ENCODE results near the gene PAN2.
A peak's percentile ranks its signal among the peaks of the same experiment; 100 is the strongest.
"Not testable (repeated sequence)": the region's sequence is repeated elsewhere in the genome, so short reads cannot be mapped to it uniquely, and the experiment has no call there.

Gene PAN2

DNA sequence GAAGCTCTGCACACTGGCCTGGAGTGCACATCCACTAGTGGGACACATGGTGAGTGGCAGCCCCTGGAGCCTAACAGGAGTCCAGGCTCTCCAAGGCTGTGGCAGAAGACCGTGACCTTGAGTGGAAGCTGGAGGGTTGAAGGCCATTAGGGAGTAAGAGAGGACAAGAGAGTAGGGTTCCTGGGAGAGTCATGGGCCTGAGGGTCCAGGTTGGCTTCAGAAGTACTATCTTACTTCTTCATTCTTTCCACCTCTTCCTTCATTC, 5.3 kb upstream of the PAN2 start:
- DNase-seq = no peak

DNA sequence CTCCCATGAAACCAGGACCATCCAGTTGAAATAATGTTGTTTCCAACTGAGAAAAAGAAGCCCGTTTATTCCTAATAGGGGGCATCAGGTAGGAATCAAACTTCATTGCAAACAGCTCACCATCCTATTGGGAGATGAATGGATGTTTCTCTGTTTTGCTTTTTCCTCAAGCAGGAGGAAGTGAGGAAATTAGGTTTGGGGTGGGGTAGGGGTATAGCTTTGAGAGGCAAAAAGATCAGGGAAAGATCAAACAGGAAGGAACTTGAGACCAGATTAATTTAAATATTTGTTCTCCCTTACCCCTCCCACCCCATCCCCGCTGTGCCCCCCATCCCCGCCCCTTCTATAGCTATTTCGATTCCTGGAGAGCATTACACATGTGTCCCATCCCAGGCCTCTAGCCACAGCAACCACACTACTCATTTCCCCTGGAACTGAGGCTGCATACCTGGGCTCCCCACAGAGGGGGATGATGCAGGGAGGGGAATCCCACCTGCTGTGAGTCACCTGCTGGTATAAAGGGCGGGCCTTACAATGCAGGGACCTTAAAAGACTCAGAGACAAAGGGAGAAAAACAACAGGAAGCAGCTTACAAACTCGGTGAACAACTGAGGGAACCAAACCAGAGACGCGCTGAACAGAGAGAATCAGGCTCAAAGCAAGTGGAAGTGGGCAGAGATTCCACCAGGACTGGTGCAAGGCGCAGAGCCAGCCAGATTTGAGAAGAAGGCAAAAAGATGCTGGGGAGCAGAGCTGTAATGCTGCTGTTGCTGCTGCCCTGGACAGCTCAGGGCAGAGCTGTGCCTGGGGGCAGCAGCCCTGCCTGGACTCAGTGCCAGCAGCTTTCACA, 4.7 kb upstream of the PAN2 start, which contains the start of gene IL23A:
Gene IL23A, plus strand, starts transcription at position 577 of the 850 bp plus-strand sequence. Its CDS starts 161 bp downstream, at position 738.
- DNase-seq = no peak

DNA sequence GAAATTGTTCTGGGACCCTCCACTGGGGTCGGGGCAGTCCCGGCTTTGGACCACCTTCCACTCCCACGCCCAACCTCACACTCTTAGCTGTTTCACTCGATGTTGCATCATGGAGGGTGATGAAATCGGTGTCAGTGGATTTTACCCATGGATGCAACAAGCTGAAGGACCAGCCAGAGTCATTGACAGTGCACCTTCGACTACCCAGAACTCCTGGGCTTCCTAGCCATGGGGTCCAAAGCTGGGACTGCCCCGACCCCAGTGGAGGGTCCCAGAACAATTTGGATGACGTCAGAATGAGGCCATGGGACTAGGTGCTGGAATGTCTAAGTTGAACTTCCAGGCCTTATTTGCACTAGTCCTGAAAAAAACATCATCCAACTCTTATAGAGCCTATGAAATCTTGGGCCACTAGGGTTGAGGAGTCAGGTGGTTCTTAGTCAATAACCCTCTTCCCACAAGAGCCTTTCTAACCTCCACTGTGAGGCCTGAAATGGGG, 4.0 kb upstream of the PAN2 start:
- no peak for DNase-seq

DNA sequence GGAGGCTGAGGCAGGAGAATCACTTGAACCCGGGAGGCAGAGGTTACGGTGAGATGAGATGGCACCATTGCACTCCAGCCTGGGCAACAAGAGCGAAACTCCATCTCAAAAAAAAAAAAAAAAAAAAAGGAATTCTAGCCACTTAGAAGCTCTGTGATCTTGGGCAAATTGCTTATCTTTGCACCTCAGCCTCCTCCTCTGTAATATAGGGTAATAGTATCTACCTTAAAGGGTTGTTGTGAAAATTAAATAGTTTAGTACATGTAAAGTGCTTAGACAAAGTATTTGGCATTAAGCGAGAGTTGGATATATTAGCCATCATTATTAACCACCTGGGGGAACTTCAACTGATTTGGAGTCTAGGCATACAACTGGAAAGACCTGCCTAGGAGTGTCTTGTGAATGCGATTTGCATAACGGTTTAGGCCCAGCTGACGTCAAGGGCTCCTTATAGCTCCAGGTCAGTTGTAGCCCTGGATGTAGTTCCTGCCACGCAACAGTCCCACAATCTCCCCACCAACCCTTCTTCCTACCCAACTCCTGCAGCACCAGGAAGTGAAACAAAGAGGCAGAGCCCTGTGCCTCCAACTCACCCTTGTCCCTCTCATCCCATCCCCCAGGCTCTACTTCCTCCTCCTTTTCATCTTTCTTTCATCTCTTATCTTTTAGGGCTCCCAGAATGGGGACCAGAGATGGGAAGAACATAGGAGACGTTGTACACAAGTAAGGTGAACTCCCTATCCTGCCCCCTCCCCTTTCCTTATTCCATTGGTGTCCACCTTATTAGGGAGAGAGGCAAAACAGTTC, 2.8 kb upstream of the PAN2 start:
- DNase-seq = no peak

DNA sequence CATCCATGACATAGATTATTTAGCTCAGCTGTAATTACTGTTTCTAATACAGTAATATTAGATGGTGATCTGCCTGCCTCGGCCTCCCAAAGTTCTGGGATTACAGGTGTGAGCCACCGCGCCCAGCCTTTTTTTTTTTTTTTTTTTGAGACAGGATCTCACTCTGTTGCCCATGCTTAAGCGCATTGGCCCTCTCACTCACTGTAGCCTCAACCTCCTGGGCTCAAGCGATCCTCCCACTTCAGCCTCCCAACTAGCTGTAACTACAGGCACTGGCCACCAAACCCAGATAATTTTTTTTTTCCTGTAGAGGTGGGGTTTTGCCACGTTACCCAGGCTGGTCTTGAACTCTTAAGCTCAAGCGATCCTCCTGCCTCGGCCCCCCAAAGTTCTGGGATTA, 1.7 kb upstream of the PAN2 start:
- not testable (repeated sequence) for DNase-seq

DNA sequence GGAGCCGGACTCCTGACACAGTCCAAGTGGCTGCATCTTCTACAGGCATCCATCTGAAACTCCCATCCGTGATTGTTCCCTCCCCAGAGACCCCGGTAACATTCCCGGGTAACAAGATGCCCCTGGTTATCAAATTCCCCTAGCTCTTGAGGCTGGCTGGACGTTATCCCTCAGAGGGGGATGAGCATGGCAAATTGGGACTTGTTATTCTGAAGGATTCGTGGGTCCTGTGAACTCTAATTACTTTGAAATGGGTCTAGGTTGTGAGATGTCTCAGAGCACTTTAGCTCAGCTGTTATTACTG, 642 bp upstream of the PAN2 start:
- no peak for DNase-seq

DNA sequence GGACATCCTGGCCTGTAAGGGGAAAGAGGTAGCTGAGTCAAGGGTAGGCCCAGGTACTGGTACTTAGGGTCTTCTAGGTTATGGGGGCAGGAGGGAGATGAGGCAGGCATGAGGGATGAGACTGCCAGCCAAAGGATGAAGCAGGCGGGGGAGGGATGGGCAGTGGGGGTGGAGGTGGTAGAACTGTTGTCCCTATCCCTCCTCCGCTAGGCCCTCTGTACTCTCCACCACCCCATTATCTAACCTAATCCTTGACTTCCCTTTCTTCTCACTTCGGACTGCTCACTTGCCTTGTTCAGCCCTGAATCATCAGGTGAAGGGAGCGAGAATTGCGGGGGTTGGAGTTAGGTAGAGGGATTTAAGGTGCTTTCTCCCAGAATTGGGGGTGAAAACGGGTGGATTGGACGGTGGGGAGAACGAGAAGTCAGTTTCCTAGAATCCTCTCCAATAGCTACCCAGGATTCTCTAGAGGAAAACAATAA, 562 bp downstream of the PAN2 start:
- no peak for DNase-seq

DNA sequence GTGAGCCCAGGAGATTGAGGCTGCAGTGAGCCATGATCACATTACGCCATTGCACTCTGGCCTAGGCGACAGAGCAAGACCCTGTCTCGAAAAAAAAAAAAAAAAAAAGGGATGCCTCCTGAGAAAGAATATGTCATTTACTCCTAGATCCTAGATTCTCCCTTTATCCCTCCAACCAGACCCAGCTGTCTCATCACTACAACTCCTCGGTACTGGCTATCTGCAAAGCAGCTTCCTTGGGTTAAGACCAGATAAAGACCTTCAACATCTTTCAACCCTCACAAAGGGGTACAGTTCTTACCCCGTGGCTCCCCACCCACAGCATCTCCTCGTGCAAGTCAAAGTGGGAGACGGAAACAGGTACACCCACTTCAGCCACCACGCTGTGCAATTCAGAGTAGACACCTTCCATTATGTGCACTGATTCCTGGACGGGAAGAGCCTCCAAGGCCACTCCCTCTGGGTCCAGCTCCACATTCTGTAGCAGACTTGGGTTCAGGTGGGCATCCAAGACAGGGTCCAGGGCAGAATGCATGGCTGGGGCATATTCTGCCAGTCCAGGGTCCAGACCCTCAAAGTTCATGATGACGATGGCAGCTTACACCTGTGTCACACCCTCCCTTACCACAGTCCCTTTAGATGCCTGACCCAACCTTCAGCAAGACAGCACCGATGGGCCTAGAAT, 1.1 kb downstream of the PAN2 start:
- no peak for DNase-seq

DNA sequence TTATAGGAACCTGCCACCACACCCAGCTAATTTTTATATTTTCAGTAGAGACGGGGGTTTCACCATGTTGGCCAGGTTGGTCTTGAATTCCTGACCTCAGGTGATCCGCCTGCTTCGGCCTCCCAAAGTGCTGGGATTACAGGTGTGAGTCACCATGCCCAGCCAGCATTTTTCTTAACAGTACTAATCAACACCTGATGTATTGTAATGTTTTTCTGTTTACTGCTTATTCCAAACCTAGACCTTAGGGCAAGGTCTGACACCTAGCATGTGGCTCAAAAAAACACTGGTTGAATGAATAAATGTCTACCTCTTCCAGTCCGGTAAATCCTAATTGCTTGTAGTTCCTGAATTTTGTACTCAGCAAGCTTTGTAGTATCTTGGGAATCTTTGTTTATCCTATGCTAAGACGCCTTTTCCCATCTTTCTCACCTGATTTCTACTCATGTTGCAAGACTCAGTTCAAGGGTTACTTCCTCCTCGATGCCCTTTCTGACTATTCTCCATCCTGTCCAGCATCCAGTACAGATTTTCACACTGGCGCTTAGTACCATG, 2.8 kb downstream of the PAN2 start:
- DNase-seq = no peak

DNA sequence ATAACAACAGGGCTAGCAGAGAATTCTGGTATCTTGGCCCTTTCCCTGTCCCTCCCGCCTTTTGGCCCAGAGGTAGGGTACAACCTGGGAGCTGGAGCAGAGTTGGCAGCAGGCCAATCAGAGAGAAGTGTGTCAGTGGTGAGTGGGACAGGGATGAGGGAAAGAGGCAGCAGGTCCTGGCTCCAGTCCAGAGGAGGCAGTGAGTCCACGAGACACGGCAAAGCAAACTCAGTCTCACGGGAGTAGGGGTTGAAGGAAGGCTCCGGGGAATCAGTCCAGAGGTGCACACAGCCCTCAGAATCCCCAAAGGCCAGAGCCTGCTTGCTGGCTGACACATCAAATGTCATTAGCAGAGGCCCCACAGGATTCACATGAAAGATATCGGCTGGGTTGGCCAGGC, 7.3 kb downstream of the PAN2 start:
- DNase-seq = no peak

DNA sequence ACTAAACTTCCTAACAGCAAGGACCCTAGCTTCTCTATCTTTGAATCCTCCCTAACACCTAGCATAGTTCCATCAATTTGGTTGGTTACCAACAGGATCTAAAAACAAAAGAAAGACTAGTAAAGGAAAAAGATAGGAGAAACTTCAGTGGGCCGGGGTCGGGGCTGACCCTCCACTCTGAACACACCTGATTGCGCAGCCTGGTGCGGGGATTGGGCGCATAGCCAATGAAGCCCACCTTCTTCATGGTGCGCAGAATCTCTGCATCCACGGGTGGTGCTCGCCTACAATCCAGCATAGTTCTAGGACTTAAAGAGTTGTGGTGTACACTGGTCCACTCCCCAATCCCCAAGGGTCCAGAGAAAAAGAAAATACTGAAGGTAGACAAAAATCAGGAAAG, 7.7 kb downstream of the PAN2 start:
- DNase-seq = no peak

DNA sequence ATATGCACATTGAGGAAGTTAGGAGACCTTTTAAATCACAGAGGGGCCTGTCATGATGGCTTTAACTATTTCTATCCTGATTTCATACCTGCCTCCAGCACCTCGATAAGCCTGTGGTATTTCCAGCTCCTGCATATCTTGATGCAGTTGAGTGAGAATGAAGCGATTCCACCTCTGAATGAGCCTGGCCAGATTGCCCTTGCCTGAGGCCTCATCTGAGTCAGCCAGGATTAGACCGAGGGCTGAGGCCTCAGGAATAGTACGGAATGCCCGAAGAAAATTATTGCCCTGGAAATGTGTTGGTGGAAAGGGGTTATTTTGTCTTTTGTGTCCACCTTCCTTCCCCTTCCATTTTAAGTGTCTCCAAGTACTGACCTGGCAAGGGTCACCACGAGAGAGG, 9.6 kb downstream of the PAN2 start:
- no peak for DNase-seq

DNA sequence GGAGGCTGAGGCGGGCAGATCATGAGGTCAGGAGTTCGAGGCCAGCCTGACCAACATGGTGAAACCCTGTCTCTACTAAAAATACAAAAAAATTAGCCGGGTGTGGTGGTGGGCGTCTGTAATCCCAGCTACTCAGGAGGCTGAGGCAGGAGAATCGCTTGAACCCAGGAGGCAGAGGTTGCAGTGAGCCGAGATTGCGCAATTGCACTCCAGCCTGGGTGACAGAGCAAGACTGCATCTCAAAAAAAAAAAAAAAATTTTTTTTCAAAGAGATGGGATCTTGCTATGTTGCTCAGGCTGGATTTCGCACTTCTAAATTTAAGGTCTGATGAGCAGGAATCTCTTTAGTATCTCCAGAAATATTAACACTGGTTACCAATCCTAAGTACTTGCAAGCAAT, 12.2 kb downstream of the PAN2 start:
- not testable (repeated sequence) for DNase-seq

DNA sequence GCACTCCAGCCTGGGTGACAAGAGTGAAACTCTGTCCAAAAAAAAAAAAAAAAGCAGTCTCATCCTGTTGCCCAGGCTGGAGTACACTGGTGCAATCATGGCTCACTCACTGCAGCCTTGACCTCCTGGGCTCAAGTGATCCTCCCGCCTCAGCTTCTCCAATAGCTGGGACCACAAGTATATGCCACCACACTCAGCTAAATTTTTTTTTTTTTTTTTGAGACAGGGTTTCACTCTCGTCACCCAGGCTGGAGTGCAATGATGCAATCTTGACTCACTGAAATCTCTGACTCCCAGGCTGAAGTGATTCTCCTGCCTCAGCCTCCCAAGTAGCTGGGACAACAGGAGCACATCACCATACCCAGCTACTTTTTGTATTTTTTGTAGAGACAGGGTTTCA, 12.8 kb downstream of the PAN2 start:
- DNase-seq = no peak

DNA sequence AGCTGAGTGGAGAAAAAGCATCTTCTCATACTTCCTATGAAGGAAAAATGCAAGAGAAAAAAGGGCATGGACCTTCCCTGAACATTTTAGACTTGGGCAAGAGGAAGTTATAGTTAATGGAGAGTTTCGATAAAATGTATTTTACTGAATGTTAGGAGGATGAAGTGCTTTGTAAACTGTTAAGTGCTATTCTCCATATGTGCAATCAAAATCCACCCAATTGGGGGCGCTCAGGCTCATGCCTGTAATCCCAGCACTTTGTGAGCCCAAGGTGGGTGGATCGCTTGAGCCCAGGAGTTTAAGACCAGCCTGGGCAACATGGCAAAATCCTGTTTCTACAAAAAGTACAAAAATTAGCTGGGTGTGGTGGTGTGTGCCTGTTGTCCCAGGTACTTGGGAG, 16.1 kb downstream of the PAN2 start:
- DNase-seq = no peak

DNA sequence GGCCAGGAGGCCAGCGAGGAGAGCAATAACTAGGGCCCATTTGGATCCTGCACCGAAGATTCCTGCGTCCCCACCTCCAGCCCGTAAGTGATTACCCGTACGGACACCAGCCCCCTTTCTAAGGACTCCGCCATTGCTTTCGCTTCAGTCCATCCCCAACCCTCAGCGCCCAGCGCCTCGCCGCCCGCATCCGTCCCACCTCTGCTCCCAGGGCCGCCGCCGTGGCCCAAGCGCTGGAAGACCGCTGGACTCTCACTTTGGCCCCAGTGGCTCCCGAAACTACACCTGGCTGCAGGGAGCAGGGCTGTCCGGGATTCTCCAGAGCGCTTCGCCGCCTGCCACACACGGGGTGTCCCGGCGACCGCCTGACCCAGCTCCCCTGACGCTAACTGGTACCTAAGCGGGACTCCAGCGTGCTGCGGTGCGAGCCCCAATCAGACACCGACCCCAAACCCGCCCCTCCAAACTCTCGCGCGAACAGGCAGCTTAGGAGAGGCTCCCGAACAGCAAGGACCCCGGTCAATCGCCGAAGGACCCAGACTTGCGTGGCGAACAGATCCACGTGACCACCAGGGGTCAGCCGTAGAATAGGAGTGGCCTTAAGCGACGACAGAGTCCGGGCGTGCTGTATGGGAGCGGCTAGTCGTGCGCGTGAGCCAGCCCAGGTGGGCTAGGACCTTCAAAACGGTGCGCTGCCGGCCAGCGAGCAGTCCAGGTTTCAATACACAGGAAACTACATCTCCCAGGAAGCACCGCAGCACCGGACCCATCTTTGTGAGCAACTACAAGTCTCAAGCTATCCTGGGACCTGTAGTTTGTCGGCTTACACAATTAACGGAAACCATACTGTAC, 18.0 kb downstream of the PAN2 start, which contains the start of gene CNPY2:
Gene CNPY2, minus strand, starts transcription at position 367 of the 852 bp plus-strand sequence. CDS start 771 bp downstream, outside the sequence.
- peak; percentile 75 for DNase-seq

DNA sequence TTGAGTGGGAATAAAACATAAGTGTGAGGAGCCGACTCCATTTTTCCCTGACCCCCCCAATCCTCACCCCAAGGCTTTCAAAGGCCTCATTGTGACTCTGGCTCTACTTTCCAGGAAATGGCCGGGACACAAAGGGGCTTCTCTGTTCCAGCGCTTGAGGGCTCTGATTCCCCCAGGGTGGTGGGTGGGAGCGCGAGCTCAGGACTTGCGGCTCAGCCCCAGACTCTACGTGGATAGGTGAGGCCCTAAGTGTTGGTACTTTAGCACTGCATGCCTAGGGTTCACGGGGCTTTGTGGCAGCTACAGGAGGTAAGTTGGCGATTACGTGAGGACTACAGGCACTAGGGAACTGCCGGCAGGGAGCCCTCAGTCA, 18.6 kb downstream of the PAN2 start:
- DNase-seq = no peak

DNA sequence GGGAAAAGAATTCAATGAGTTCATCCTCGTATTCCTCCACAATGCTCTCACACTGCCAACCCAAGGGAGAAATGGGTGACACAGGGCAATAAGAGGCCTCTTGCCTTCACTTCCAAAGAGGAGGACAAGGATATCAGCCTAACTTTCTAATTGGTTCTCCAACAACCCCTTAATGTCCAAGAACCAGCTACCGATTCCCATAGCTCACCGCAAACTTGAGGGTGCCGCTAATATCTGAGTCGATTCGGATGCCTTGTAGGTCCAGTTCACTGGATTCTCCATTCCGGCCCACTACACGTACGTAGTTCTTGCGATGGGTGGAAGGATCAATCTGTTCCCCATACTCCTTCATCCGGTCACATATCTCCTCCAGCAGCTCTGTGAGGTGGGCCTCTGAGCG, 22.8 kb downstream of the PAN2 start:
- DNase-seq = no peak

DNA sequence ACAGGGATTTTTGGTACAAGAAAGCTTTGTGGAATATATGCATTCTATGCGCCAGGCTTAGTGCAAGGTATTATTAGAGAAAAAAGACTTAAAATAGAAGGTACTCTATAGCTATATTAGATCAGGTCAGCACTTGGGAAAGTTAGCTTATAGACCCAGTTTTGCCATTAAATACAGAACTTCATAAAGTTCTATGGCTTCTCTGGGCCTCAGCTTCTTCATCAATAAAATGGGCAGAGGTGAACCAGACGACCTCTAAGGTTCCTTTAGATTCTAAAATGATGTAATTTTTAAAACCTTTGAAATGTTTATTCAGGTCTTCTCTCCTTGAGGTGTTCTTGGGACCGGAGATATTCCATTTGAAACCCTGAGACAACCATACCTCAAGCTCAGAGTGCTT, 25.1 kb downstream of the PAN2 start:
- DNase-seq = no peak

DNA sequence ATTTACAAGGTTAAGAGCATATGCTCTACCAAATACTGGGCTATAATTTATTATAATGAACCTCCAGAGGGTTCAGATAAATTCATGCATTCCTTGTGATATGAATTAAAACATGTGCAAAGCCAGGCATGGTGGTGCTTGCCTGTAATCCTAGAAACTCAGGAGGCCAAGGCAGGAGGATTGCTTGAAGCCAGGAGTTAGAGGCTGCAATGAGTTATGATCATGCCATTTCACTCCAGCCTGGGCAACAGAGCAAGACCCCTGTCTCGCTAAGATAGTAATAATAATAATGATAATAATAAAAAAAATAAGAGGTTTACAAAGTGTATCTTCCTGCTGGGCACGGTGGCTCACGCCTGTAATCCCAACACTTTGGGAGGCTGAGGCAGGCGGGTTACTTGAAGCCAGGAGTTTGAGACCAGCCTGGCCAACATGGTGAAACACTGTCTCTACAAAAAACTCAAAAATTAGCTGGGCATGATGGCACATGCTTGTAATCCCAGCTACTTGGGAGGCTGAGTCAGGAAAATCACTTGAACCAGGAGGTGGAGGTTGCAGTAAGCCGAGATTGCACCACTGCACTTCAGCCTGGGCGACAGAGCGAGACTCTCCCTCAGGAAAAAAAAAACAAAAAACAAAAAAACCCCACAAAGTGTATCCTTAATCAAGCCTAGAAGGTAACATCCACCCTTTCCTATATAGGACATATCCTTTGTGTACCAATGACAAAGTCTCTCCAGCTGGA, 26.4 kb downstream of the PAN2 start:
- DNase-seq = no peak

DNA sequence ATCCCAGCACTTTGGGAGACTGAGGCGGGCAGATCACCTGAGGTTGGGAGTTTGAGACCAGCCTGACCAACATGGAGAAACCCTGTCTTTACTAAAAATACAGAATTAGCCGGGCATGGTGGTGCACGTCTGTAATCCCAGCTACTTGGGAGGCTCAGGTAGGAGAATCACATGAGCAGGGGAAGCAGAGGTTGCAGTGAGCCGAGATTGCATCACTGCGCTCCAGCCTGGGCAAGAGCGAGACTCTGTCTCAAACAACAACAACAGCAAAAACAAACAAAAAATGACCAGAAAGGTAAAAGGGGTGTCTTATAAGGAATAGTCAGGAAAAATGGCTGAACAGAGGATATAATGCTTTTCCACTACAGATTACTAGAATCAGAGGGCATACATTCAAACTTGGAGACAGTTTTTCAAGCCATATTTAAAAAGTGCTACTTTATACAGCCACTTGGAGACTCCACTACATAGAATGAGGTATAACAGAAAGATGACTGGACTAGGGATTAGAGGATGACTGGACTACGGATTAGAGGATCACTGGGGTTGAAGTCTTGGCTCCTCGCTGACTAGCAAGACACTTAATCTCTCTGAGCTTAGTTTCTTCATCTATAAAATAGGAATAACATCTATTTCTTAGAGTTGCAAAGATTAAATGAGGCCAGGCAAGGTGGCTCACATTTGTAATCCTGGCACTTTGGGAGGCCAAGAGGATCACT, 28.8 kb downstream of the PAN2 start:
- DNase-seq = no peak
